Loucy (cell line): Measurements from ENCODE around the gene FMN2.

ENCODE experiments used
- EZH2phosphoT487 ChIP-seq: fragments of 200-600 bp; IDR thresholded peaks from 2 replicates; pipeline ENCODE4 v1.6.1; 2018; ENCODE audit warnings: antibody characterized with exemption, mild to moderate bottlenecking, moderate library complexity, borderline replicate concordance
- TF ChIP-seq, protein P1 (sequence below): fragments of 200-600 bp; sonication (generic); conservative IDR thresholded peaks from 2 replicates; pipeline ENCODE4 v1.5.1; 2014; ENCODE audit warnings: mild to moderate bottlenecking, antibody characterized with exemption, low read length

DNA sequence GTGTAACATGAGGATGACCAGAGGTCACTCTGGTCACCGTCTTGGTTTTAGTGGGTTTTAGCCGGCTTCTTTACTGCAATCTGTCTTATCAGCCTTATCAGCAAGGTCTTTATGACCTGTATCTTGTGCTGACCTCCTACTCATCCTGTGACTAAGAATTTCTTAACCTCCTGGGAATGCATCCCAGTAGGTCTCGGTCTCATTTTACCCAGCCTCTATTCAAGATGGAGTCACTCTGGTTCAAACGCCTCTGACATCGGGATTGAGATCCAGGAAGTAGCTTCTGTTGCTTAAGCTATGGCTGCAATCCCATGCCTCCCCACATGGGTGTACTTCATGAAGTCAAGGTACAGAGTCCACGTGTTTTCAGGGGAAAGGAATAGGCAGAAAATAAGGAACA is 19.9 kb downstream of the FMN2 start:
- TF ChIP-seq, protein P1, sequence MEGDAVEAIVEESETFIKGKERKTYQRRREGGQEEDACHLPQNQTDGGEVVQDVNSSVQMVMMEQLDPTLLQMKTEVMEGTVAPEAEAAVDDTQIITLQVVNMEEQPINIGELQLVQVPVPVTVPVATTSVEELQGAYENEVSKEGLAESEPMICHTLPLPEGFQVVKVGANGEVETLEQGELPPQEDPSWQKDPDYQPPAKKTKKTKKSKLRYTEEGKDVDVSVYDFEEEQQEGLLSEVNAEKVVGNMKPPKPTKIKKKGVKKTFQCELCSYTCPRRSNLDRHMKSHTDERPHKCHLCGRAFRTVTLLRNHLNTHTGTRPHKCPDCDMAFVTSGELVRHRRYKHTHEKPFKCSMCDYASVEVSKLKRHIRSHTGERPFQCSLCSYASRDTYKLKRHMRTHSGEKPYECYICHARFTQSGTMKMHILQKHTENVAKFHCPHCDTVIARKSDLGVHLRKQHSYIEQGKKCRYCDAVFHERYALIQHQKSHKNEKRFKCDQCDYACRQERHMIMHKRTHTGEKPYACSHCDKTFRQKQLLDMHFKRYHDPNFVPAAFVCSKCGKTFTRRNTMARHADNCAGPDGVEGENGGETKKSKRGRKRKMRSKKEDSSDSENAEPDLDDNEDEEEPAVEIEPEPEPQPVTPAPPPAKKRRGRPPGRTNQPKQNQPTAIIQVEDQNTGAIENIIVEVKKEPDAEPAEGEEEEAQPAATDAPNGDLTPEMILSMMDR = no peak
- TF ChIP-seq EZH2phosphoT487 = no peak
